ENCODE results near the gene MRTFA. TPM values are rescaled to one million over a fixed set of nuclear protein-coding genes. Genes with fewer than 3 reads are reported as not detected.

Gene MRTFA
- total RNA-seq, 4 donors from 2014 or later: 32.6 to 173 (median 76.1) TPM

- intact Hi-C loops (cut with DNase I; ENCODE audit: low total_unique reads): no loop called here
- no peak overlapping the region for H3K4me3 ChIP-seq
- no peaks in the 10 kb centered on the region for H3K9me3 ChIP-seq
- no peaks in the 10 kb centered on the region for H3K36me3 ChIP-seq
- DNase-seq: no peak
- H3K4me1 ChIP-seq: no peaks in the 10 kb centered on the region
- no peaks in the 10 kb centered on the region for H3K27me3 ChIP-seq
- no peak for TF ChIP-seq CTCF (IDR thresholded peaks at IDR 0.05)
- TF ChIP-seq POLR2A (IDR thresholded peaks at IDR 0.05): no peak
- H3K27ac ChIP-seq: no peak overlapping the region
Measured at GRCh38 chr22:40621309-40622151, 15.0 kb downstream of the MRTFA start.

- H3K27me3 ChIP-seq: no peaks in the 10 kb centered on the region
- H3K36me3 ChIP-seq: no peaks in the 10 kb centered on the region
- no peaks in the 10 kb centered on the region for H3K9me3 ChIP-seq
- no peak overlapping the region for H3K4me3 ChIP-seq
- no peaks in the 10 kb centered on the region for H3K4me1 ChIP-seq
- DNase-seq: no peak
- TF ChIP-seq POLR2A (IDR thresholded peaks at IDR 0.05) (no peak), CTCF (IDR thresholded peaks at IDR 0.05) (no peak)
- H3K27ac ChIP-seq: no peak overlapping the region
- intact Hi-C loops (cut with DNase I; ENCODE audit: low total_unique reads): no loop called here
Measured at GRCh38 chr22:40620464-40621046, 16.0 kb downstream of the MRTFA start.

GRCh38 chr22:40618400-40618799 is 18.1 kb downstream of the MRTFA start:
- intact Hi-C loops (cut with DNase I; ENCODE audit: low total_unique reads): no loop called here

GRCh38 chr22:40616578-40616977 is 19.9 kb downstream of the MRTFA start:
- H3K36me3 ChIP-seq: no peaks in the 10 kb centered on the region
- intact Hi-C loops (cut with DNase I; ENCODE audit: low total_unique reads): no loop called here

More at GRCh38 chr22:40618400-40618799, 18.1 kb downstream of the MRTFA start:
- H3K9me3 ChIP-seq: no peaks in the 10 kb centered on the region
- H3K27ac ChIP-seq: no peak overlapping the region
- no peaks in the 10 kb centered on the region for H3K36me3 ChIP-seq
- no peak for TF ChIP-seq POLR2A (IDR thresholded peaks at IDR 0.05)
- no peak for TF ChIP-seq CTCF (IDR thresholded peaks at IDR 0.05)
- no peak overlapping the region for H3K4me3 ChIP-seq
- no peaks in the 10 kb centered on the region for H3K4me1 ChIP-seq
- DNase-seq: no peak
- H3K27me3 ChIP-seq: no peaks in the 10 kb centered on the region

More at GRCh38 chr22:40616578-40616977, 19.9 kb downstream of the MRTFA start:
- no peaks in the 10 kb centered on the region for H3K9me3 ChIP-seq
- no peak overlapping the region for H3K4me3 ChIP-seq
- no peaks in the 10 kb centered on the region for H3K4me1 ChIP-seq
- TF ChIP-seq CTCF (IDR thresholded peaks at IDR 0.05): no peak
- TF ChIP-seq POLR2A (IDR thresholded peaks at IDR 0.05): no peak
- no peak overlapping the region for H3K27ac ChIP-seq
- no peaks in the 10 kb centered on the region for H3K27me3 ChIP-seq
- DNase-seq: no peak

All from uterus (tissue), 4 donors.